Type B pancreatic cell (in vitro differentiated cells): ENCODE data around the gene C17orf113. TPM values are rescaled to one million over a fixed set of nuclear protein-coding genes. Genes with fewer than 3 reads are reported as not detected.

Source experiments
- DNase-seq: peaks from one replicate; pipeline ENCODE4 v3.0.0; 2021; ENCODE audit warnings: mixed read lengths; ENCODE audit not compliant: unreplicated experiment; ENCODE audit errors: extremely low spot score
- H3K27ac Mint-ChIP-seq: 2 replicates; pipeline ENCODE4 v1.8.0; 2021; ENCODE audit warnings: mild to moderate bottlenecking, mixed read lengths
- H3K27me3 Mint-ChIP-seq: 2 replicates; pipeline ENCODE4 v1.8.0; 2021; ENCODE audit warnings: mixed read lengths
- H3K36me3 Mint-ChIP-seq: 2 replicates; pipeline ENCODE4 v1.8.0; 2021; ENCODE audit warnings: mixed read lengths
- H3K4me1 Mint-ChIP-seq: one replicate; pipeline ENCODE4 v1.8.0; 2021; ENCODE audit warnings: mixed read lengths; ENCODE audit not compliant: unreplicated experiment
- H3K4me3 Mint-ChIP-seq: 2 replicates; pipeline ENCODE4 v1.8.0; 2021; ENCODE audit warnings: mild to moderate bottlenecking, mixed read lengths
- H3K9me3 Mint-ChIP-seq: 2 replicates; pipeline ENCODE4 v1.8.0; 2021; ENCODE audit warnings: mixed read lengths
- total RNA-seq: library from RNA; stranded (reverse); gene quantifications from 2 replicates; pipeline ENCODE4 v1.2.1, GENCODE V29; 2021; ENCODE audit warnings: low replicate concordance
- TF ChIP-seq, protein P1 (sequence below): fragments of 200-600 bp; sonication (generic); conservative IDR thresholded peaks from 2 replicates; pipeline ENCODE4 v1.5.0; 2021; ENCODE audit warnings: antibody characterized with exemption, mild to moderate bottlenecking

Gene C17orf113
- total RNA-seq, 1 donor from 2014 or later = 3.0 TPM

DNA sequence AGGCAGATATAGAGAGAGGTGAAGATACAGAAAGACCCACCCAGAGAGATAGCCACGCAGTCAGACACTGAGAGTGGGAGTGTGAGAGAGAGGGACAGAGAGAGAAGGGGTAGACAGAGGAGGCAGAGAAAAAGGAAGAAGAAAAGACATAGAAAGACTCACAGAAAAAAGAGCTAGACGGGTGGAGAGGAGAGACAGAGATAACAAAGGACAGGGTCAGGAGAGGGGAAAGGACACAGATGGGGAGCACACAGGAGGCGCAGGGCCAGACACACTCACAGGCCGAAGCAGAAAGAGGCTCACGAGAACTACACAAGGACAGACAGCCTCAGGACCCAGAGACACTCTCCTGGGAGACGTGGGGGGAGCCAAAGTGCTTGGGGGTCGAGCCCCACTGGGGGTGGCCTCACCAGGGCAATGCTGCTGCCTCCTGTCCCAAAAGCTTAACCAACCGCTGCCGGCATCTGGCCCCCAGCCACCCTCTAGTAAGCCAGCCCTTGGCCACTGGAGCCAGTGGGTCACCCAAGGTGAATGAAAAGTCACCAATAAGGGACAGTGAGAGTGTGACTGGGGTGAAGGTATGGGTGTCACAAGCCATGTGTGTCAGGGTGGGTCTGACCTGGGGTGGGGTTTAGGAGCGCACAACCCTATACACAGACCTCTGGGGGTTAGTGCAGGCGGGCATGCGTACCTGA lies 44.1 kb upstream of the C17orf113 start:
- H3K36me3 Mint-ChIP-seq = no peaks in the 10 kb centered on the region
- H3K4me1 Mint-ChIP-seq = no peaks in the 10 kb centered on the region
- DNase-seq = no peak
- H3K9me3 Mint-ChIP-seq = no peaks in the 10 kb centered on the region
- no peak overlapping the region for H3K27ac Mint-ChIP-seq
- H3K4me3 Mint-ChIP-seq = no peak overlapping the region
- TF ChIP-seq, protein P1, sequence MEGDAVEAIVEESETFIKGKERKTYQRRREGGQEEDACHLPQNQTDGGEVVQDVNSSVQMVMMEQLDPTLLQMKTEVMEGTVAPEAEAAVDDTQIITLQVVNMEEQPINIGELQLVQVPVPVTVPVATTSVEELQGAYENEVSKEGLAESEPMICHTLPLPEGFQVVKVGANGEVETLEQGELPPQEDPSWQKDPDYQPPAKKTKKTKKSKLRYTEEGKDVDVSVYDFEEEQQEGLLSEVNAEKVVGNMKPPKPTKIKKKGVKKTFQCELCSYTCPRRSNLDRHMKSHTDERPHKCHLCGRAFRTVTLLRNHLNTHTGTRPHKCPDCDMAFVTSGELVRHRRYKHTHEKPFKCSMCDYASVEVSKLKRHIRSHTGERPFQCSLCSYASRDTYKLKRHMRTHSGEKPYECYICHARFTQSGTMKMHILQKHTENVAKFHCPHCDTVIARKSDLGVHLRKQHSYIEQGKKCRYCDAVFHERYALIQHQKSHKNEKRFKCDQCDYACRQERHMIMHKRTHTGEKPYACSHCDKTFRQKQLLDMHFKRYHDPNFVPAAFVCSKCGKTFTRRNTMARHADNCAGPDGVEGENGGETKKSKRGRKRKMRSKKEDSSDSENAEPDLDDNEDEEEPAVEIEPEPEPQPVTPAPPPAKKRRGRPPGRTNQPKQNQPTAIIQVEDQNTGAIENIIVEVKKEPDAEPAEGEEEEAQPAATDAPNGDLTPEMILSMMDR = no peak
- peaks cover 56% of the 10 kb centered on the region for H3K27me3 Mint-ChIP-seq

DNA sequence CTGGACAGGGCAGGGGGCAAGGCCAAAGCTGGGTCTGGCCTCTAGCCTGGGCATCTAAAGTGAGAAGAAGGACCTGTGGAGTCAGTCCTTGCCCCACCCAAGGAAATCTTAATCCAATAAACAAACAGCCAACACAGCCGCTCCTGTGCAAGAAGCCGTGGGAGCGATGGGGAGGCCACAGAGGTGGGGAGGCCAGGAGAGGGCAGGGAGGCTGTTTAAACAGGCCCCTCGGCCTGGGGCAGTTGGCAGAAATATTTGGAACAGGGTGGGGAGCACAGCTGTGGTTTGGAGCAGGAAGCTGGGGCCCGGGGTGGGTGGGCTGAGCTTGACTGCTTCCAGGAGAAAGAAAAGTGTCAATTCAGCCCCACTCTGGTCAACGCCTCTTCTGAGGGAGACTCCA lies 42.5 kb upstream of the C17orf113 start:
- Mint-ChIP-seq H3K27ac (no peak overlapping the region), H3K36me3 (no peaks in the 10 kb centered on the region), H3K4me3 (no peak overlapping the region), H3K27me3 (peaks cover 46% of the 10 kb centered on the region), H3K4me1 (no peaks in the 10 kb centered on the region), H3K9me3 (no peaks in the 10 kb centered on the region)
- TF ChIP-seq, protein P1 = no peak
- DNase-seq = no peak

DNA sequence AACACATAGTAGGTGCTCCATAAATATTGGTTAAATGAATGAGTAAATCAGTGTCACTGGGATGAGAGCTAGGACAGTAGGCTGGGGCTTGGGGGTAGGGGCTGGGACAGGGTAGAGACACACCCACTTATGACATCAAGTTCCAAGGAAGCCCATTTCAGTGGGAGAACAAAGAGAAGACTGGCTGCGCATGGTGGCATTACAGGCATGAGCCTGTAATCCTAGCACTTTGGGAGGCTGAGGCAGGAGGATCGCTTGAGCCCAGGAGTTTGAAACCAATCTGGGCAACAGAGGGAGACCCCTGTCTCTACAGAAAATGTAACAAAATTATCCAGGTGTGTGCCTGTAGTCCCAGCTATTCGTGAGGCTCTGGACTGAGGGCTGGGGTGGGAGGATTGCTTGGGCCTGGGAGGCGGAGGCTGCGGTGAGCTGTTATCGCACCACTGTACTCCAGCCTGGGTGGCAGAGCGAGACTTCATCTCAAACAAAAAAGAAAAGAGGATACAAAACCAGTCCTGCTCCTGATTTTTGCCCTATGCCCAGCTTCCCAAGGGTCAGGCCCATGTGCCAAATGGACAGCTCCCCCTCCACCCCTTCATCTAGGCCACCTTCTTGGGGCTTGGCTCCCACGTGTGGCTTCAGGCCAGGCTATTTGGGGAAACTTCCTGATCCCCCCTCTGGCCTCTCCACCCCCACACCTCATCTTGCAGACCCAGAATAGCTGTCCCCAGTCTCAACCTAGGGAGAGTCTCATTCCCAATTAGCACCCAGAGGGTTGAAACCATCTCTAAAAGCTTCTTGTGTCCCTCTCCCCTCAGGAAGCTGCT lies 40.8 kb upstream of the C17orf113 start:
- TF ChIP-seq, protein P1 = no peak
- Mint-ChIP-seq H3K4me1 (peaks cover 5% of the 10 kb centered on the region), H3K36me3 (no peaks in the 10 kb centered on the region), H3K4me3 (no peak overlapping the region), H3K27me3 (peaks cover 28% of the 10 kb centered on the region), H3K9me3 (no peaks in the 10 kb centered on the region), H3K27ac (no peak overlapping the region)
- DNase-seq = no peak

DNA sequence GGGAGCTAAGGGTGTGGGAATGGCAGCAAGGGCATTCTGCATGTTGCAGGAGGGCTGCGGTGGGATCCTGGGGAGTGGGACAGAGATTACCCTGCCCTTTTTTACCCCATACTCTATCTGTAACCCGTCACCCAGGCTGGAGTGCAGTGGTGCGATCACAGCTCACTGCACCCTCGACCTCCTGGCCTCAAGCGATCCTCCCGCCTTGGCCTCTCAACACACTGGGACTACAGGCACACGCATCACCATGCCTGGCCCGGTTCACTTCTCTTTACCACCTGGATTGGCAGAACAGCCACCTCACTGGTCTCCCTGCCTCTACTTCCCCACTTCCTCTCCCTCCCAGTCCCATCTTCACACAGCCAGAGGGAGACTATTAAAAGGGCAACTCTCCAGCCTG lies 38.3 kb upstream of the C17orf113 start:
- Mint-ChIP-seq H3K9me3 (no peaks in the 10 kb centered on the region), H3K4me3 (no peak overlapping the region), H3K36me3 (no peaks in the 10 kb centered on the region), H3K4me1 (peaks cover 5% of the 10 kb centered on the region), H3K27ac (no peak overlapping the region), H3K27me3 (peaks cover 13% of the 10 kb centered on the region)
- TF ChIP-seq, protein P1 = no peak
- no peak for DNase-seq

DNA sequence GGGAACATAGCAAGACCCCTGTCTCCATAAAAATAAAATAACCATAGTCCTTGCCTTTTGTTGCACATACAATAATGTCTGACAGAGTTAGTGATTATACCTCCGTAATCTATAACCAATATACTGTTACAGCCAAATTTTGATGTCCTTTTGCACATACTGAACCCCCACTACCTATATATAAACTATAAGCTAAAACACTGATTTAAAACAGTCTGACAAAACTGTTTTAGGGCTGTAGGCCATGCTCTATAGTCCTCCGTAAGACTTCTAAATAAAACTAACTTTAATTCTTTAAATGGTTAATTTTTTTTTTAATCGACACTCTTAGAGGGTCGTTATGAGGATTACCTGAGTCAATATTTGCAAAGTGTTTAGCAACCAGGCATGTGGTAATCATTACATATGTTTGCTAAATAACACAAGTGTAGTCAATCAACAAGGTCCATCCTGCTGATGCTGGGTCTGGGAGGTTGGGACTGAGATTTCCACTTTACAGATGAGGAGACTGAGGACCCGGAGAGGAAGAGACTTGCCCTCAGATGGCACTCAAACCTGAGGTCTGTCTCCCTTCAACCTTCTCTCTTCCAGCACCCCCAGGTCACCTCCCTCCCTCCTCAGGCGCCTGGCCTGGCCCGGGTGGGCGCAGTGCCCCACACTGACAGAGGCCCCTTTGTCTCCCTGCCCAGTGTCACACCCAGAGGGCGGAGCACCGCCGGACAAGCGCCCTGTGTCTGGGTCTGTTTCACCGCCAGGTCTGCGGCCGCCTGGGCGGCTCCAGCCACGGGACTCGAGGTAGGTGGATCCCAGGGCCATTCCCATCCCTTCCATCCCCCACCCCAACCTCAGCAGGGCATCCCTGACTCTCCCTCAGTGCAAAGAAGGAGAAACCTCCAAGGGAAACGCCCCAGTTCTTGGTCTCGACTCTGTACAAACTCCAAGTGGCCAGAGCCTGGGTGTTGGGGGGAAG lies 37.6 kb upstream of the C17orf113 start:
- no peaks in the 10 kb centered on the region for H3K36me3 Mint-ChIP-seq
- no peak overlapping the region for H3K27ac Mint-ChIP-seq
- TF ChIP-seq, protein P1 = no peak
- H3K4me3 Mint-ChIP-seq = no peak overlapping the region
- H3K27me3 Mint-ChIP-seq = peaks cover 13% of the 10 kb centered on the region
- H3K4me1 Mint-ChIP-seq = peaks cover 5% of the 10 kb centered on the region
- no peaks in the 10 kb centered on the region for H3K9me3 Mint-ChIP-seq
- DNase-seq = no peak
